HL-60/S4 (cell line): ENCODE results near the gene MKLN1.
"Not testable (repeated sequence)": the region's sequence is repeated elsewhere in the genome, so short reads cannot be mapped to it uniquely, and the experiment has no call there.

ENCODE experiments used
- in situ Hi-C: fragments of 300-500 bp; cut with MboI; formaldehyde crosslinking; loops from 2 replicates; pipeline ENCODE4 v1.14.3; 2022; ENCODE audit warnings: low sequenced_read_pairs

The MKLN1 gene

DNA sequence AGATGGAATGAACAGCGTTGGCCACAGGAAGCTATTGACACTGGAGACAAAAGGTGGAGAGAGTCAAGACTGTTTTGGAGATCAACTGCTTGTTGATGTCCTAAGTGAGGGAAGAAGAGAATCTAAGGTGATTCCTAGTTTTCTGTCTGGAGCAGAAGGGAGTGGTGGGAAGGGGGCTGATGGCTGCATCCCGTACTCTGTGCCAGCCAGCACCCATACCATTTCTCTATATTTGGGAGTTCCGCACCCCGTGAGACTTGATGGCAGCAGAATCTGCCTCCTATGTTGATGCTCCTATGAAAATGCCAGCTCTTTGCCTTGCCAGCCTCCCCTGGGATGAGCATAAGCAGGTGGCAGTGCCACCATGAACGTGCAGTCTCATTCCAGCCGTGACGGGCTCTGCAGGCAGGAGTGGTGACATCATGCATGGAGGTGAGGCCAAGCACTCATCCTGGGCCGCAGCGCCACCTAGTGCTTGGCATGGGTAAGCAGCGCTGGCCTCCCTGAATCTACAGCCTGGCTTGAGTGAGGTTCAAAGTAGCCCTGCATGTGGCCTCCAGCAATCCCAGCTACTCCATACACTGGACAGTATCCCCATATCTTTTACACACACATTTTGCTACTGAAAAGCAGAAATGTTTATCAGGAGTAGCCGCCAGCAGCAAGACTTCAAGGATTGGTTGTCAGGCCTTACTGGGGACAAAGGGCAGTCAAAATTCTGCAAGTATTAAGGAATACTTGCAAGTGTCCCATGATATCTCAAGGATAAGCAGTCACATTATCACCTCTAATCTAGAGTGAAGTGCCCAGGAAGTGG lies 185.8 kb downstream of the MKLN1 start:
- in situ Hi-C loops, result no loop called here

DNA sequence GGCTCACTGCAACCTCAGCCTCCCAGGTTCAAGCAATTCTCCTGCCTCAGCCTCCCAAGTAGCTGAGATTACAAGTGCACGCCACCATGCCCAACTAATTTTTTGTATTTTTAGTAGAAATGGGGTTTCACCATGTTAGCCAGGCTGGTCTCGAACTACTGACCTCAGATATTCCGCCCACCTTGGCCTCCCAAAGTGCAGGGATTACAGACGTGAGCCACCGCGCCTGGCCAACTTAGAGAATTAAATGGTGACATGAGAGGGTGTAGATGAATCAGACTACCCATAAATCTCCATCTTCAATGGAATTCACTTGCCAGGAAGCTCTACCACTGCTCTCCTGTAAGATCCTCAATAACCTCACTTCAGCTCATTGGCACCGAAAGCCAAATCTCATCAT lies 187.8 kb downstream of the MKLN1 start:
- in situ Hi-C loops, result not testable (repeated sequence)

DNA sequence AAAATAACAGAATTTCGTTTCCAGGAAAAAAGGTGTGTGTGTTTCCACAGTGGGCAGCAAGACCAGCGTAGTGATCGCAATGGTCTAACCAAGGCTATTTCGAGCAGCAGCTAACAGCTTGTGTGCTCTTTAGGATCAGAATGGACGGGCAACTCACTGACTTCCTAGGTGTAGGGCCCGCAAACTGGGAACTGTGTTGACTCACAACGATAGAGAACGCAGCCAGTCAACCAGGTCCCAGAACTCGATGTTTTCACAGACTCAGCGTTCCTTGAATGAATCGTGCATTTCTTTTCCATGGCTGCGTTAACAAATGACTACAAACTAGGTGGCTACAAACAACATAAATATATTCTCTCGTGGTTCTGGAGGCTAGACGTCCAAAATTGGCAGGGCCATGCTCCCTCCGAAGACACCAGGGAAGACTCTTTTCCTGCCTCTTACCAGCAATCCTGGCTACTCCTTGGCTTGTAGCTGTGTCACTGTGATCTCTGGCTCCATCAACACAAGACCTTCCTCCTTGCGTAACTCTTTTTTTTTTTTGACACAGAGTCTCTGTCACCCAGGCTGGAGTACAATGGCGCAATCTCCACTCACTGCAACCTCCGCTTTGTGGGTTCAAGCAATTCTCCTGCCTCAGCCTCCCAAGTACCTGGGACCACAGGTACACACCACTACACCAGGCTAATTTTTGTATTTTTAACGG lies 189.7 kb downstream of the MKLN1 start:
- in situ Hi-C loops, result no loop called here

DNA sequence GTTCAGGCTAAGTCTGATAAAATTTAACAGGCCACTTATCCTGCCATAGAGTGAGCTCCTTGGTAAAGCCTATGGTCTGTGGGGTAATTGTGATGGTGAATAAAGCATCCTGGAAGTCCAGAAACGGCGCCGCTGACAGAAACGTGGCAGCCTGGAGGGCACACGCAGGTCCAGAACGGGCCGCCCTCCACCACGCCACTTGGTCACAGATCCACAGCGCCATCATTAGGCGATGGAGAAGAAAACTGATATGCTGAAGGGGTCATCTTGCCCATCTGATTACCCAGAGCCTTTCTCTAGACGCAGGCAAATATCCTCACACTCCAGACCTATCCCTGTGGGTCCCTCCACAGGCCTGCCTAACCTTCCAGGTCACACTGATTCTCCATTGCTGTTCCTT lies 190.9 kb downstream of the MKLN1 start:
- in situ Hi-C loops, result no loop called here

DNA sequence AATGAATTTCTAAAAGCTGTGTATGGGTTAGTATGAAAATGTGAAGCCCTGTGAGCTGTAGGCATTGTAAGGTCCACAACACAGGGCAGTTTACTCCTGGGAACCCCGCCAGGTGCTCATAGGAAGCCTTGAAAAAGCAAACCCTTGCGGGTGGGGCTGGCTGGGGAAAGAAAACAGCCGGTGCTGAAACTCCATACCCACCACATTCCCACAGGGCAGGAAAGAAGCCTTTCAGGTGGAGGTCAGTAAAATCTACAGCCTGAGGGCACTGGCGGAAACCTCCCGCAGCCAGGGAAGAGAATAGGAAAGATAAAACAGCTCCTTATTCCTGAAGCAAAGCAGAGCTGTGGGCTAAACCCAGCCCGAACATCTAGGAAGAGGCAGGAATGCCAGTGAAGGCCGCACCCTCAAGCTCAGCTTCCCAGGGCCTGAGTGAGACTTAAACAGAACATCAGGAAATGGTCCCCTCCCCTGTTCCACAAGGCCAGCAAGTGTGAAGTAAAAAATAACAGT lies 194.0 kb downstream of the MKLN1 start:
- in situ Hi-C loops, result no loop called here

DNA sequence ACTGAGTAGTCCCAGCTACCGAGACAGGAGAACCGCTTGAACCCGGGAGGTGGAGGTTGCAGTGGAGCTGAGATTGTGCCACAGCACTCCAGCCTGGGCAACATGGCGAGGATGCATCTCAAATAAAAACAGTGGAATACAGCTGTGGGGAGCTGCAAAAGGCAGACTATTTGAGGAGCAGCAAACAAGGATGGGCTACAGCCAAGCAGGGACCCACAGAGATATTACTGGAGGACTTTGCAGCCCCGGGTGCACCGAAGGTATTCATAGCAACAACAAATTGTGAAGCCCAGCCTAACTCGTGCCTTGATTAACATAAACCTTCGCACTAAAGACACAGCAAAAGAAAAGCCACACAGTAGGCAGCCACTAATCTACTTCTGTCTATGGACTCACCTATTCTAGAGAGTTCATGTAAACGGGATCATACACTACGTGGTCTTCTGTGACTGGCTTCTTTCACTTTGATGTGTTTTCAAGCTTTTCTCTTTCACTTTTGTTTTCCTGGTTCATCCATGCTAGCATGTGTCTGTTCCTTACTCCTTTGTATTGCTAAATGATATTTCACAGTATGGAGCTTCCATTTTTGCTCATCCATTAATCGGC lies 194.8 kb downstream of the MKLN1 start:
- in situ Hi-C loops, result no loop called here

DNA sequence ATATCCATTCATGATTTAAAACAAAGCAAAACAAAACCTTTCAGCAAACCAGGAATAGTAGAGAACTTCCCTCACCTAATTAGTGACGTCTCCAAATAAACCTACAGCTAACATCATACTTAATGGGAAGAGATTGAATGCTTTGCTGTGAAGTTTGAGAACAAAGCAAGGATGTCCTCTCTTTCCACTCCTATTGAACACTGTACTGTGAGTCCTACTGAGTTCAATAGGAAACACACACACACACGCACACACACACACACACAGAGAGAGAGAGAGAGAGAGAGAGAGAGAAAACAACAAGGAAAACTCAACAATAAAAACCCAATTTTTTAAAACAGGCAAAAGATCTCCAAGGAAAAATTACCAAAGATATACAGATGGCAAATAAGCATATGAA lies 196.4 kb downstream of the MKLN1 start:
- in situ Hi-C loops, result no loop called here

DNA sequence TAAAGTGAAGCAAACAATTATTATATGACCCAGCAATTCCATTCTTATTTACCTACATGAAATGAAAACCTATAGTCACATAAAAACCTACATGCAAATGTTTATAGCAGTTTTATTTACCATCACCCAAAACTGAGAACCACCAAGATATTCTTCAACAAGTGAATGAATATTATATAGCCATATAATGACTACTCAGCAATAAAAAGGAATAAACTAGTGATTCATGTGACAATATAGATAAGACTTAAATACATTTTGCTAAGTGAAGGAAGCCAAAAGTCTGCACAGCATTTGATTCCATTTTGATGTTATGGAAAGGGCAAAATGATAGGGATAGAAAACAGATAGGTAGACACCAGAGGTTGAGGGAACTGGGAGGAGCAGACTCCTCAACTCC lies 197.0 kb downstream of the MKLN1 start:
- in situ Hi-C loops, result no loop called here

DNA sequence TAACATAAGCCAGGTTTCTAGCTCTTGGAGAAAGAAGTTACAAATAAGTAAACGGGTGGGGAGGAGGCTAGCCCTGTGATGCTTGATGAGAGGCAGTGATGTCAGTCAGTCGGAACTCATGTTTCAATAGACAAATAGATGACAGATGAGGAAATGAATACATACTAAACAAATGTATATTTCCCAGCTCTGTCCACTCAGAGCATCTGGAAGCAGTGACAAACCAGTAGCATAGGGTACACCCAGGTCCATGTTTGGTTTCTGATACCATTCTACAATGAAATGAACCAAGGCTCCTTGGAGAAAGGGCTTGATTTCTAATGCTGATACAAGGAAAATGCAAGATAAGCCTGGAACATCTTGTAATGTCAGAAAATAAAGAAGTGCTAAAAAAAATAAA lies 198.1 kb downstream of the MKLN1 start:
- in situ Hi-C loops, result no loop called here

DNA sequence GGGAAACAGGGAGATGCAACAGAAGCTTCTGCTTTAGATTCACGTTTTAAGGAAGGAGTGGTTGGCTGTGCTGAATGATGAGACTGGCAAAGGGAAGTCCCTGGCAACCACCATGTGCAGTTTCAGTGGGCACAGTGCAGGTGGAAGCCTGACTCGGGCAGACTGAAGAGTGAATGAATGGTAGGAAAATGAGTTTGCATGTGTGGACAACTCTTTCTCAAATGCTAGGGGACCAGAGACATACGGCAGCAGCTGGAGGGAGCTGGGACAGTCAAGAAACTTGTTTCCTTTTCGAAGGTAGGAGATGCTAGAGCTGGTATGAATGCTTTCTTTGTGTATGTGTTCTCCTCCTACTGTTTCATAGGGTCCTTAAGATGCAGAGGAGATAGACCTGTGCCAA lies 199.8 kb downstream of the MKLN1 start:
- in situ Hi-C loops, result no loop called here

DNA sequence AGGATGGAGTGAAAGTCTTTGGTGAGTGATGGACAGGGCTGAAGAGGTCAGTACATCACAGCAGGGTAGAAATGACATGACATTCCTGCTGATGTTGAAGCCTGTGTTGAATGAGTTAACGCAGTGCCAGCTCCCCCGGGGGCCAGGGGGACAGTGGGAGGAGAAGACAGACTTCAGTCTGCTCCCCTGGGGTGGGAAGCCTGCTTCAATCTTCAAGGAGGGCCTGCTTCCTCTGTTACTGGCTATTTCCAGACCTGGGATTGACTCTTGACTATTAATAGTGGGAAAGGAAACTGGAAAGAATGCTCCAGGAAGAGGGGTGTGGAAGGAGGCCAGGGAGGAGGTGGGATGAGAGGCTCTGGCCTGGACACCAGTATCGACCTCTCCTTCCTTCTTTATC lies 201.5 kb downstream of the MKLN1 start:
- in situ Hi-C loops, result no loop called here

DNA sequence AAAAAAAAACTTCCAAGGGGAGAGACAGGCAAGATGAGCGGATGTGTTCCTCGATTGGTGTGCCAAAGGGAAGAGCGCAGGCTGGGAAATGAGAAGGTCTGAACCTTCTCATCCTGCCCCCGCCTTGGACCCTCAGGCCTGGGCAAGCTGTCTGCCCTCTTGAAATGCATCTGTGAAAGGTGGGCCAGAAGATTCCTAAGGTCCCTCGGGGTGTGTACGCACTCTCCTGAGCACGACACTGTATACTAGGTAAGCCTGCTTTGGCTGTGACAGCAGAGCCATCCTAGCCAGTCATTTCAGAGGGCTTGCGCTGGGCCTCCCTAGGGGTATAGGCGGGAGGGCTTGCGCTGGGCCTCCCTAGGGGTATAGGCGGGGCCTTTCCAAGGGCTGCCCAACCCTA lies 201.9 kb downstream of the MKLN1 start:
- in situ Hi-C loops, result no loop called here

DNA sequence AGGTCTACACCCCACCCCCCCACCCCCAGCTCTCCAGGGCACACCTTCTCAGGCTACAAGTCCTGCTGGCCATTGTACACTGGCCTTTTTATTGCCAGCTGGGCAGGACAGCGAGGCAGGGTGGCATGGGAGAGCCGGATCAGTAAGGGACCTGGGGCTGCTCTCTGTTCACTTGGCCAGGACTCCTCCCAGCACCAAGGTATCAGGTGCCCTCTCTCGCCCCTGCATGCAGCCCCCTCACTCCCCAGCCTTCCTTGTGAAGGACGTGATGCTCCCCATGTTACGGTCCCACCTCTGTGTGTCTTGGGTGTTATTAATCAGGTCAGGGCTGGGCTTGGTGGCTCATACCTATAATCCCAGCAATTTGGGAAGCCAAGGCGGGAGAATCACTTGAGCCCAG lies 202.5 kb downstream of the MKLN1 start:
- in situ Hi-C loops, result no loop called here

DNA sequence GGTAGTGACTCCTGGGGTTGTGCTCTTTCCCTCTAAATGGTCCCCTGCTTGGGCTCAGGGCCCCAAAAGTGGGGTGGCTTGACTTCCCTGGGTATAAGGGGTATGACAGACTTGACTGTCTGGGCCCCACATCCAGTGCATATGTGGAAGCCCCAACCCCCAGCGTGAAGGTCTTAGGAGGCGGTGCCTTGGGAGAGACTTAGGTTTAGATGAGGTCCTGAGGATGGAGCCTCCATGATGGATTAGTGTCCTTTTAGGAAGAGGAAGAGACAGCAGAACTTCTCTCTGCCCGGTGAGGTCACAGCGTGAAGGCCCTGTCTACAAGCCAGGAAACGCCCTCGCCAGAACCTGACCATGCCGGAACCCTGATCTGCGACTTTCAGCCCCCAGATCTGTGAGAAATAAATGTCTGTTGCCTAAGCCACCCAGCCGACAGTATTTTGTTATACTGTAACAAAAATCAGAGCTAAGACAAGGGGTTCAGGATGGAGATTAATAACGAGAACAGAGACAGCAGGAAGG lies 205.0 kb downstream of the MKLN1 start:
- in situ Hi-C loops, result no loop called here

DNA sequence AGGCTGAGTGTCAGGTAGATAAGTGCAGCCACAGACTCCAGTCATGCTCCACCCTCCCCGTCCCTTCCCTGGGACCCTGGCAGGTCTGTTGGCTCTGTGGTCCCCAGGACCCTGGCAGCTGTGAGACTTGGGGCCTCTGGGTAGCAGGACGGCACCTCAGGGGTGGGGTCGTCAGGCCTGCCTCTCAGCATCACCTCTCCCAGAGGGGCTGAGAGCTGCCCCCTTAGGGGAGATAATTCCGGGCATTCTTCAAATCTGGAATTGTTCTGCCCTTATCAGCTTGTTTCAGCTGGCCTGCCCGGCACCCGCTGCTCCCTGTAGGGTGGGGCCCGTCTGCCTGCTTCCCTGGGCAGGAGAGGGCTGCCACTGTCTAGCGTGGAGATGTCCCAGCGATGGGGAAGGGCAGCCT lies 205.5 kb downstream of the MKLN1 start:
- in situ Hi-C loops, result no loop called here

DNA sequence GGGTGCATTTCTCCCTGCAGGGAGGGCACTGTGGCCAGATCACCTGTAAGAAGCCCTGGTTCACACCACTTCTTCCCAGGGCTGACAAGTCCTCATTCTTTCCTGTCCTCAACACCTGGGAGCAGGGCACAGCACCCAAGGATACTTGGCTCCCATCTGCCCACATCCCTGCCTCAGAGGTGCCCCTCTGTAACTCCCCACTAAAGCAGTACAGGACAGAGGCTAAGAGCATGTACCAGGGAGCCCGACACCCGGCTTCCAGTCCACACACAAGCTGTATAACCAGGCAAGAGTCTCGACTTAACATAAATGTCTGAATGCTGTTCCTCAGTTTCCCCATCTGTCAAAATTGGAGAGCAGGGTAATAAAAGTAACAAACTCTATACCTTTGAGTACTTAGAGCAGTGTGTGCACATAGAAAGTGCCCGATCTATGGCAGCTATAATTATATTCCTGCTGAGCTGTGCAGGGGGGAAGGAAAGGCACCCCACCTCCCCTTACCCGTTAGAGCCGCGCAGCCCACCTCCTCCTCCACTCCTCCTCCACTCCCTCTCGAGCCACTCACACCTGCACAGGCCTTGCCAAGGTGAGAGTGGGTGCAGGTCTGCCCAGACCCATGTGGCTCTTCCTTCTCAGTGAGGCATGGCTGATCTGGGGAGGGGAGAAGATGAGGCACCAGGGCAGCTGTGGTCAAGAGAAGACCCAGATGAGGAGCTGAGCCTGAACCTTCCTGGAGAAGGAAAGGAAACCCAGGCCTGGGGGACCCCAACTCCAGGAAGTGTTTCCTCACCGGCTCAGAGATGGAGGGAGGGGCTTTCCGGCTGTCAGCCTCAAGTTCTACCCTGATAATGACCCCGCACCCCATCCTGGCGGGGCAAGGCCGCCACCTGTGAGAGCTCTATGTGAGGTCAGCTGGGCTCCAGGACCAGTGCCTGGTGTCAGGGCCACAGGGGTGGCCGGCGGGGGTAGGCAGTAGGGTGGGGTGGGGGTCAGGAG lies 206.2 kb downstream of the MKLN1 start:
- in situ Hi-C loops, result no loop called here

DNA sequence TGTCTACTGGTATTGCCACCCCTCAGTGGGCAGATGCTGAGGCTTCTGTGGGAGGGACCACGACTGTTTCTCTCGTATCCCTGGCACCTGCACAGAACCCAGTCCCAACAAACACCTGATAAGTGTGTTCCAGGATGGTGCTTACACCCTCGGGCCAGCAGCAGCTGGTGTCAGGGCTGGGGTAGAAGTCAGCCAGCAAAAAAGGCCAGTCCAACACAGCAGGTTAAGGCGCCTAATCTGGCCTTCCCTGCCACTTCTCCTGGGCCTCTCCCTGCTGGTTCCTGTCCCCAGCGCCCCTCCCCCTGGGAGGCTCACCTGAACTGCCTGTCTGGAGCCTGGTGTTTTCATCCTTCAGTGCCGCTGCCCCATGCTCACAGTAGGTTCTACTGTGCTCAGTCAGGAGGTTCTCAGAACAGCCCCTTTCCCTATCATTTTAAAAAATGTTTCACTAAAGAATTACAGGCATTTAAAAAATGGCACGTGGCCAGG lies 208.7 kb downstream of the MKLN1 start:
- in situ Hi-C loops, result no loop called here

DNA sequence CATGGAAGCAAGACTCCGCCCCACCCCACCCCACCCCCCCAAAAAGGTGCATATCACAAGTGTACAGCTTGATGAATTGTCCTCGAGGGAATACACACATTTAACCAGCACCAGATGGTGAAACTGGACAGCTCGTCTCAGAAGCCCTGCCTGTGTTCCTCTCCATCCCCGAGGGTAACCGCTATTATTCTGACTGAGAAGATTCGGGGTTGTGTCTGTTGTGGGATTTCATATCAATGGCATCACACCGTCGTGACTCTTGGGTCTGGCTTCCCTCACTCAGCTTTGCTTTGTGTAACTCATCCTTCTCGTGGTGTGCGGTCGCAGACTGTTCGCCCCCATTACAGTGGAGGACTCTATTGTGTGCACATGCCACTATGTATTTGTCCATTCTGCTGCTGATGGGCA lies 209.9 kb downstream of the MKLN1 start:
- in situ Hi-C loops, result no loop called here

DNA sequence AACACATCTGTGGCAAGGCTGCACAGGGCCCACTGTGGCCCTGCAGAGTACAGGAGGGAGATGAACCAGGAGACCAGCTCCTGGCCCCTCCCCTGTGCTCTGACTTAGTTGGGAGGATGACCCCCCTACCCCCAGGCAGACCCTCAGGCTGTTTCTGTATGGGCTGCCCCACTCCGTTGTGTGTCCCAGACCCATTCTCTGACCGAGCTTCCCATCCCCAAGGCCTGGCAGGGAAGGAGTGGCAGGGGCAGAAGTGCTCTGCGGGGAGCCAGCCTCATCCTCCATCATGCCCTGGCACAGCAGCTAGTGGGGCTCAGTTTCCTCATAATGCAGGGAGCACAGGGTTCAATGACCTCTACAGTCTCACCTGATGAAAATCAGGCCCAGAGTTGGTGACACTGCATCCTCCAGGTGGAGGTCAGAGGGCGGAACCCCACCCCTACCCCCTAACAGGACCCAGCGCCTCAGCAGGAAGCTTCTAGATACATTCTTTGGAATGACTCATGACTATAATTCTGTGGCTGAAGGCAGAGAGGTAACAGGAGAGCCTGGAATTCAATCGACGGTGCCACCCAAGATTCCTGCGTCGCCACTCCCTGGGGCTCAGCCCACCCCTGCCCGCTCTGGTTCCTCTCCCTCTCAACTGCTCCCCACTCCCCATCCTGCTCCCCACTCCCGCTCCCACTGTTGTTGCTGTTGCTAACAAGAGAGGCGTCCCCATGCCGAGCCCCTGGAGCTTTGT lies 210.6 kb downstream of the MKLN1 start:
- in situ Hi-C loops, result no loop called here

DNA sequence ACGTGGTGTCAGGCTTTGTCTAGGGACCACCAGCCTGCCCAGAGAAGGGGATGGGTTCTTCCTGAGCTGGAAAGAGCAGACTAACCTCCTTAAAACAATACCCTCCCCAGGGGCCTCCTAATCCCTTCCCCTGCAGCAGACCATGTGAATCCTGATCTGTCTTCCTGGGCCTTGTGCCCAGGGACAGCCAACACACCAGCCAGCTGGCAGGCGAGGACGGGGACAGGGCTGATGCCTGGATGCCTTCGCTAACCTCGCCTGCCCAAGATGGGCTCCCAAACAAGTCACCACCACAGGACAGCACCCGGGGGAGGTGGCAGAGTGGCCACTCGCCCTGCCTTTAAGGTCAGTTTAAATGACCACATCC lies 211.1 kb downstream of the MKLN1 start:
- in situ Hi-C loops, result no loop called here
